Measurements from ENCODE around the gene MAP7.

GRCh38 chr6:136382676-136383252, 167.5 kb downstream of the MAP7 start:
- TF ChIP-seq SMC3 (IDR thresholded peaks at IDR 0.05): no peak
- no peak for TF ChIP-seq RAD21 (conservative IDR thresholded peaks at IDR 0.05 in 1 of 2, IDR thresholded peaks at IDR 0.05 in 1 of 2)
- no peak for TF ChIP-seq CTCF (IDR thresholded peaks at IDR 0.05)
- TF ChIP-seq CEBPB (IDR thresholded peaks at IDR 0.05): no peak
- no peak for TF ChIP-seq HOXA7 (CRISPR knock-in tag; IDR thresholded peaks at IDR 0.05)
- TF ChIP-seq NPAS2 (CRISPR knock-in tag; IDR thresholded peaks at IDR 0.05; ENCODE audit: borderline replicate concordance): no peak
- no peak for TF ChIP-seq REST (IDR thresholded peaks at IDR 0.05)
- TF ChIP-seq EP300 (IDR thresholded peaks at IDR 0.05): no peak
- TF ChIP-seq JUNB (IDR thresholded peaks at IDR 0.05): no peak
- no peak for TF ChIP-seq POLR2A (IDR thresholded peaks at IDR 0.05; ENCODE audit: low read length)
- no peak for TF ChIP-seq POLR2AphosphoS2 (conservative IDR thresholded peaks at IDR 0.05; ENCODE audit: low read length)
- TF ChIP-seq CHD4 (IDR thresholded peaks at IDR 0.05; ENCODE audit: borderline replicate concordance): no peak
- TF ChIP-seq TP53 (CRISPR knock-in tag; IDR thresholded peaks at IDR 0.05): no peak
